GM23338 (cell line): ENCODE data around the gene OSCAR. TPM values are rescaled to one million over a fixed set of nuclear protein-coding genes. Genes with fewer than 3 reads are reported as not detected.

Source experiments
- ATAC-seq: fragments of 200-7000 bp; cut with Tn5 transposase; 3 replicates; pipeline ENCODE4 v1.9.1; 2020
- DNase-seq: peaks from one replicate; pipeline ENCODE4 v3.0.0-alpha.2; 2015; ENCODE audit warnings: low spot score
- H2AFZ ChIP-seq: fragments of 200-600 bp; sonication (generic); 2 replicates; pipeline ENCODE4 v1.8.0; 2016; ENCODE audit warnings: antibody characterized with exemption, mild to moderate bottlenecking, moderate library complexity
- H3F3A ChIP-seq: fragments of 200-600 bp; sonication (generic); replicated peaks from 2 replicates; pipeline ENCODE4 v1.8.0; 2017; ENCODE audit warnings: antibody characterized with exemption, mixed run types, low read depth
- H3K27ac ChIP-seq: fragments of 200-600 bp; sonication (generic); 2 replicates; pipeline ENCODE4 v1.6.1; 2016; ENCODE audit warnings: low read depth
- H3K27me3 ChIP-seq: fragments of 200-600 bp; sonication (generic); 2 replicates; pipeline ENCODE4 v1.8.0; 2016; ENCODE audit warnings: mild to moderate bottlenecking, mixed run types, moderate library complexity; ENCODE audit not compliant: insufficient read depth
- H3K36me3 ChIP-seq: fragments of 200-600 bp; sonication (generic); 2 replicates; pipeline ENCODE4 v1.8.0; 2016; ENCODE audit warnings: mild to moderate bottlenecking; ENCODE audit not compliant: insufficient read depth
- H3K4me1 ChIP-seq: fragments of 200-600 bp; sonication (generic); 2 replicates; pipeline ENCODE4 v1.8.0; 2016; ENCODE audit warnings: mild to moderate bottlenecking, moderate library complexity; ENCODE audit not compliant: insufficient read depth
- H3K4me2 ChIP-seq: fragments of 200-600 bp; sonication (generic); 2 replicates; pipeline ENCODE4 v1.7.1; 2017; ENCODE audit warnings: mixed run types
- H3K4me3 ChIP-seq: fragments of 200-600 bp; sonication (generic); 2 replicates; pipeline ENCODE4 v1.6.1; 2016; ENCODE audit warnings: mixed run types
- H3K79me2 ChIP-seq: fragments of 200-600 bp; sonication (generic); replicated peaks from 2 replicates; pipeline ENCODE4 v1.8.0; 2017; ENCODE audit warnings: mild to moderate bottlenecking; ENCODE audit not compliant: insufficient read depth
- H3K9me2 ChIP-seq: fragments of 200-600 bp; sonication (generic); 2 replicates; pipeline ENCODE4 v1.8.0; 2017; ENCODE audit not compliant: insufficient read depth
- H4K20me1 ChIP-seq: fragments of 200-600 bp; sonication (generic); replicated peaks from 2 replicates; pipeline ENCODE4 v1.8.0; 2017; ENCODE audit warnings: mild to moderate bottlenecking; ENCODE audit not compliant: insufficient read depth
- H3K27ac Mint-ChIP-seq: 2 replicates; pipeline ENCODE4 v1.8.0; 2020; ENCODE audit warnings: inconsistent platforms, mild to moderate bottlenecking, moderate library complexity, mixed read lengths
- H3K27me3 Mint-ChIP-seq: 3 replicates; pipeline ENCODE4 v1.8.0; 2022; ENCODE audit warnings: low read depth, mild to moderate bottlenecking, moderate library complexity, mixed read lengths, inconsistent platforms; ENCODE audit not compliant: insufficient read depth, poor library complexity
- H3K36me3 Mint-ChIP-seq: 3 replicates; pipeline ENCODE4 v1.8.0; 2021; ENCODE audit warnings: low read depth, mild to moderate bottlenecking, inconsistent platforms, moderate library complexity, mixed read lengths
- H3K4me1 Mint-ChIP-seq: 3 replicates; pipeline ENCODE4 v1.8.0; 2020; ENCODE audit warnings: mild to moderate bottlenecking, inconsistent platforms, mixed read lengths
- H3K4me3 Mint-ChIP-seq: 3 replicates; pipeline ENCODE4 v1.8.0; 2021; ENCODE audit warnings: moderate library complexity, mild to moderate bottlenecking, inconsistent platforms, mixed read lengths
- H3K9me3 Mint-ChIP-seq: 3 replicates; pipeline ENCODE4 v1.8.0; 2020; ENCODE audit warnings: moderate library complexity, mild to moderate bottlenecking, inconsistent platforms, mixed read lengths
- CREB1 ChIP-seq: fragments of 250-450 bp; sonication (Bioruptor Pico); IDR thresholded peaks from 2 replicates; pipeline ENCODE4 v1.5.0; 2020; ENCODE audit warnings: low read depth, mild to moderate bottlenecking, moderate library complexity
- ETS1 ChIP-seq: IDR thresholded peaks from 2 replicates; pipeline ENCODE4 v1.6.1; 2016; ENCODE audit warnings: antibody characterized with exemption
- EZH2 ChIP-seq: fragments of 200-600 bp; sonication (generic); IDR thresholded peaks from one replicate; pipeline ENCODE4 v1.8.0; 2017; ENCODE audit warnings: antibody characterized with exemption, mild to moderate bottlenecking, low read depth; ENCODE audit not compliant: unreplicated experiment
- EZH2phosphoT487 ChIP-seq: fragments of 200-600 bp; sonication (generic); IDR thresholded peaks from one replicate; pipeline ENCODE4 v1.8.1; 2018; ENCODE audit warnings: antibody characterized with exemption; ENCODE audit not compliant: unreplicated experiment
- JUNB ChIP-seq: IDR thresholded peaks from one replicate; pipeline ENCODE4 v1.6.1; 2016; ENCODE audit warnings: antibody characterized with exemption; ENCODE audit not compliant: unreplicated experiment
- NANOG ChIP-seq: IDR thresholded peaks from 2 replicates; pipeline ENCODE4 v1.6.1; 2016; ENCODE audit warnings: antibody characterized with exemption, borderline replicate concordance
- POLR2AphosphoS5 ChIP-seq: IDR thresholded peaks from 2 replicates; pipeline ENCODE4 v1.6.1; 2016; ENCODE audit warnings: antibody characterized with exemption, low read depth
- REST ChIP-seq: IDR thresholded peaks from one replicate; pipeline ENCODE4 v1.6.1; 2018; ENCODE audit warnings: antibody characterized with exemption; ENCODE audit not compliant: unreplicated experiment
- STAT1 ChIP-seq: IDR thresholded peaks from one replicate; pipeline ENCODE4 v1.6.1; 2016; ENCODE audit warnings: antibody characterized with exemption; ENCODE audit not compliant: unreplicated experiment
- ZNF114 ChIP-seq: fragments of 250-450 bp; sonication (Bioruptor Pico); IDR thresholded peaks from 2 replicates; pipeline ENCODE4 v1.5.0; 2020; ENCODE audit warnings: mild to moderate bottlenecking, moderate library complexity
- ZNF331 ChIP-seq: fragments of 250-450 bp; sonication (Bioruptor Pico); IDR thresholded peaks from 2 replicates; pipeline ENCODE4 v1.5.0; 2020; ENCODE audit warnings: low read depth, mild to moderate bottlenecking, moderate library complexity
- ZNF462 ChIP-seq: fragments of 250-450 bp; sonication (Bioruptor Pico); IDR thresholded peaks from 2 replicates; pipeline ENCODE4 v1.5.0; 2020; ENCODE audit warnings: mild to moderate bottlenecking, moderate library complexity
- polyA plus RNA-seq: library from polyadenylated mRNA; unstranded; fragments of >200 nt; fragmentation: Nextera tagmentation; extraction: Ambion mirVana; gene quantifications from 2 replicates; pipeline ENCODE4 v1.2.1, GENCODE V29; 2016
- total RNA-seq: library from RNA; depleted of rRNA; stranded (reverse); fragments of >200 nt; shearing (Covaris generic); gene quantifications from 2 replicates; pipeline ENCODE4 v1.2.3, GENCODE V29; 2014

Gene OSCAR
- total and polyA plus RNA-seq, 2 experiments from 2014 or later = 0.31 to 1.6 TPM

- TF ChIP-seq REST = no peak
Measured at GRCh38 chr19:54081032-54081431, 19.6 kb downstream of the OSCAR start, which contains the start of gene TARM1 (continued).

GRCh38 chr19:54077334-54077733, 23.3 kb downstream of the OSCAR start:
- Histone ChIP-seq H4K20me1 (no peaks in the 10 kb centered on the region), H3K27ac (no peak overlapping the region), H3K9me2 (no peaks in the 10 kb centered on the region), H3K36me3 (no peaks in the 10 kb centered on the region), H3K4me1 (no peaks in the 10 kb centered on the region), H3K4me2 (no peak overlapping the region), H3K4me3 (no peak overlapping the region), H3F3A (no peaks in the 10 kb centered on the region), H3K27me3 (no peaks in the 10 kb centered on the region), H3K79me2 (no peaks in the 10 kb centered on the region), H2AFZ (no peak overlapping the region)
- DNase-seq (no peak), ATAC-seq (no peak)
- Mint-ChIP-seq H3K4me3 (no peak overlapping the region), H3K36me3 (peaks cover 3% of the 10 kb centered on the region), H3K9me3 (peaks cover 22% of the 10 kb centered on the region), H3K27ac (no peak overlapping the region), H3K4me1 (peaks cover 3% of the 10 kb centered on the region; the same call in 1 of the 3 replicates), H3K27me3 (peaks cover 8% of the 10 kb centered on the region)
- no peak for TF ChIP-seq CREB1 (CRISPR knock-in tag)
- TF ChIP-seq ZNF114 (CRISPR knock-in tag) = no peak
- no peak for TF ChIP-seq EZH2phosphoT487
- TF ChIP-seq NANOG = no peak
- no peak for TF ChIP-seq STAT1
- no peak for TF ChIP-seq EZH2
- no peak for TF ChIP-seq ZNF331
- no peak for TF ChIP-seq ZNF462 (CRISPR knock-in tag)
- TF ChIP-seq REST = no peak
- no peak for TF ChIP-seq ETS1
- no peak for TF ChIP-seq POLR2AphosphoS5
- TF ChIP-seq JUNB = no peak
